ENCODE measurements around the gene ZC3H7A. TPM values are rescaled to one million over a fixed set of nuclear protein-coding genes. Genes with fewer than 3 reads are reported as not detected.

Gene ZC3H7A
- total RNA-seq, 1 experiment from 2014 or later = 63.5 TPM

DNA sequence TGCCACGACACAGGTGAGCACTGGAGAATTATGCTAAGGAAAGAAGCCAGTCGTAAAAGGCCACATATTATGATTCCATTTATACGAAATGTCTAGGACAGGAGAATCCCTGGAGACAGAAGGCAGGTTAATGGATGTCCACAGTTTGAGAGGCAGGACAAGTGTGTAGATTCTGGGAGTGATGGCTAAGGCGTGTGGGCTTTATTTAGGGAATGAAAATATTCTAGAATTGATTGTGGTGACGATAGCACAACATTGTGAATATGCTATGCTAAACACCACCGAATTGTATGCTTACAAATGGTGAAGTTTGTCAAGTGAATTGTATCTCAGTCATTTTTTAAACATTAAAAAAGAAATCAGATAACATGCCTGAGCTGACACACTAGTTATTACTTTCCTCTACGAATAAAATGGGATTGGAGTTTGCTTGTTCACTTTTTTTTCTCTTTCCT, 49.1 kb downstream of the ZC3H7A start:
- no peaks in the 10 kb centered on the region for H3K9me3 ChIP-seq (ENCODE audit: insufficient read depth, low read depth)
- no peak for DNase-seq
- H3K79me2 ChIP-seq (ENCODE audit: low read depth) = no peaks in the 10 kb centered on the region
- H3K9me2 ChIP-seq (ENCODE audit: insufficient read depth) = no peaks in the 10 kb centered on the region
- no peak overlapping the region for H3K4me2 ChIP-seq
- H3K4me3 ChIP-seq = no peak overlapping the region
- intact Hi-C loops (cut with micrococcal nuclease; ENCODE audit: unreplicated experiment) = loop anchor here (10.0 kb wide), 1 partner anchor 597 kb away; no protein-coding TSS in a partner anchor
- H2AFZ ChIP-seq = no peak overlapping the region
- POLR2A ChIA-PET (ENCODE audit: unreplicated experiment) = no interaction called here
- H3K36me3 ChIP-seq (ENCODE audit: low read depth) = peaks cover 5% of the 10 kb centered on the region; the same call in 1 of the 2 replicates
- CTCF ChIA-PET = no interaction called here
- H4K20me1 ChIP-seq (ENCODE audit: insufficient read depth) = no peaks in the 10 kb centered on the region
- no peak overlapping the region for H3K27ac ChIP-seq
- no peaks in the 10 kb centered on the region for H3K27me3 ChIP-seq (ENCODE audit: insufficient read depth, low read depth)
- TF ChIP-seq EZH2 (IDR thresholded peaks at IDR 0.05; ENCODE audit: low read depth) (no peak), CTCF (conservative IDR thresholded peaks at IDR 0.05) (no peak)
- peaks cover 7% of the 10 kb centered on the region for H3K4me1 ChIP-seq (replicated peaks; ENCODE audit: insufficient read depth)
- peaks cover 14% of the 10 kb centered on the region; the same call in 1 of the 2 replicates for H3F3A ChIP-seq (ENCODE audit: insufficient read depth, low read depth)
- BruUV-seq (replicated peaks) = no TSS peak

DNA sequence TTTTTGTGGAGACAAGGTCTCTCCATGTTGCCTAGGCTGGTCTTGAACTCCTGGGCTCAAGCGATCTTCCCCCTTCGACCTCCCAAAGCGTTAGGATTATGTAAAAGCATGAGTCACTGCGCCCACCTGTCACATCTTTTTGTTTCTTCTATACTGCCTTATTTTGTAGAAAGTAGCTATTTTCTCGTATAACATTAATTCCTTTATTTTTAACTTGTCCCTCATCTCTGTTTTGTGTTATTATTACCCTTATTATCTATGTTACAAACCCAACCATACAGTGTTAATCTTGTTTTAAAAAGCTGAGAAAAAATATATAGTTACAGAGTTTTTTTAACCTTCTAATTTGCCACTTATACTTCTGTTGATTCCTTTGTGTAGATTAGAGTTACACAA, 53.0 kb downstream of the ZC3H7A start:
- Histone ChIP-seq H3K4me3 (peak overlapping the region; percentile 89; the same call in 1 of the 2 replicates), H3K27me3 (ENCODE audit: insufficient read depth, low read depth) (no peaks in the 10 kb centered on the region), H3K27ac (no peak overlapping the region; the same call in 1 of the 2 replicates), H2AFZ (no peak overlapping the region), H3K9me2 (ENCODE audit: insufficient read depth) (no peaks in the 10 kb centered on the region), H3K4me2 (peak overlapping the region; percentile 72), H3K79me2 (ENCODE audit: low read depth) (peaks cover 32% of the 10 kb centered on the region), H3K9me3 (ENCODE audit: insufficient read depth, low read depth) (no peaks in the 10 kb centered on the region), H3K4me1 (replicated peaks; ENCODE audit: insufficient read depth) (peaks cover 19% of the 10 kb centered on the region), H3K36me3 (ENCODE audit: low read depth) (no peaks in the 10 kb centered on the region), H3F3A (ENCODE audit: insufficient read depth, low read depth) (peaks cover 14% of the 10 kb centered on the region; the same call in 1 of the 2 replicates), H4K20me1 (ENCODE audit: insufficient read depth) (peaks cover 21% of the 10 kb centered on the region)
- no peak for TF ChIP-seq EZH2 (IDR thresholded peaks at IDR 0.05; ENCODE audit: low read depth)
- no peak for TF ChIP-seq CTCF (conservative IDR thresholded peaks at IDR 0.05)
- intact Hi-C loops (cut with micrococcal nuclease; ENCODE audit: unreplicated experiment) = loop anchor here (5.0 to 10.0 kb wide), 2 partner anchors 53 to 601 kb away; partner anchors contain the start of gene ZC3H7A
- ChIA-PET CTCF (interaction anchor here (0.5 to 0.6 kb wide), 2 partner anchors 52 to 489 kb away, joined by 3 read pairs; no protein-coding TSS in a partner anchor), POLR2A (ENCODE audit: unreplicated experiment) (no interaction called here)
- no peak for DNase-seq
- BruUV-seq (replicated peaks) = no TSS peak

- ChIA-PET POLR2A (ENCODE audit: unreplicated experiment) (interaction anchor here (0.6 to 1.0 kb wide), 6 partner anchors 66 to 772 kb away, joined by 3 to 6 read pairs (median 4); partner anchors contain the start of gene SOCS1), CTCF (interaction anchor here (0.6 to 0.8 kb wide), 3 partner anchors 38 to 54 kb away, joined by 3 to 16 read pairs (median 9); partner anchors contain the start of gene ZC3H7A)
- Histone ChIP-seq H3F3A (ENCODE audit: insufficient read depth, low read depth) (peaks cover 14% of the 10 kb centered on the region; the same call in 1 of the 2 replicates), H3K9me3 (ENCODE audit: insufficient read depth, low read depth) (no peaks in the 10 kb centered on the region), H2AFZ (peak overlapping the region; percentile 88), H3K4me3 (peak overlapping the region; percentile 89), H3K79me2 (ENCODE audit: low read depth) (peaks cover 36% of the 10 kb centered on the region), H3K36me3 (ENCODE audit: low read depth) (no peaks in the 10 kb centered on the region), H3K27ac (peak overlapping the region; percentile 75), H3K4me1 (replicated peaks; ENCODE audit: insufficient read depth) (peaks cover 19% of the 10 kb centered on the region), H3K4me2 (peak overlapping the region; percentile 72), H3K9me2 (ENCODE audit: insufficient read depth) (no peaks in the 10 kb centered on the region), H3K27me3 (ENCODE audit: insufficient read depth, low read depth) (no peaks in the 10 kb centered on the region), H4K20me1 (ENCODE audit: insufficient read depth) (peaks cover 25% of the 10 kb centered on the region)
- intact Hi-C loops (cut with micrococcal nuclease; ENCODE audit: unreplicated experiment) = loop anchor here (2.0 to 10.0 kb wide), 3 partner anchors 54 to 601 kb away; partner anchors contain the start of gene ZC3H7A
- DNase-seq = peak; percentile 17 to 61
- TSS peak; percentile 96 for BruUV-seq (replicated peaks)
- TF ChIP-seq EZH2 (IDR thresholded peaks at IDR 0.05; ENCODE audit: low read depth) (no peak), CTCF (conservative IDR thresholded peaks at IDR 0.05) (no peak)
These were observed 53.6 kb downstream of the ZC3H7A start for GRCh38 chr16:11743308-11744074.
